Activated gamma-delta T cell treated with anti-CD3 and anti-CD28 coated beads, Interleukin-2, amount 50 U/mL, for 16 hours (primary cell): ENCODE results near the gene FOXD4L1.
"Not testable (repeated sequence)": the region's sequence is repeated elsewhere in the genome, so short reads cannot be mapped to it uniquely, and the experiment has no call there.

Experiments used
- DNase-seq: peaks from one replicate; pipeline ENCODE4 v3.0.0-alpha.2; 2020; ENCODE audit warnings: low read depth

Gene FOXD4L1

GRCh38 chr2:113524986-113525385, 26.5 kb downstream of the FOXD4L1 start:
- not testable (repeated sequence) for DNase-seq

- DNase-seq, result not testable (repeated sequence)
Observed at GRCh38 chr2:113527350-113528045, 29.0 kb downstream of the FOXD4L1 start.

- not testable (repeated sequence) for DNase-seq
Observed at GRCh38 chr2:113528126-113528525, 29.7 kb downstream of the FOXD4L1 start.

GRCh38 chr2:113528904-113529303, 30.4 kb downstream of the FOXD4L1 start:
- not testable (repeated sequence) for DNase-seq

- not testable (repeated sequence) for DNase-seq
Observed at GRCh38 chr2:113532991-113533390, 34.5 kb downstream of the FOXD4L1 start.

- not testable (repeated sequence) for DNase-seq
Observed at GRCh38 chr2:113536573-113536972, 38.1 kb downstream of the FOXD4L1 start.

- not testable (repeated sequence) for DNase-seq
Observed at GRCh38 chr2:113540834-113541203, 42.4 kb downstream of the FOXD4L1 start.

GRCh38 chr2:113541204-113541975, 42.9 kb downstream of the FOXD4L1 start:
- not testable (repeated sequence) for DNase-seq

GRCh38 chr2:113541976-113542485, 43.6 kb downstream of the FOXD4L1 start:
- not testable (repeated sequence) for DNase-seq

GRCh38 chr2:113542529-113542928, 44.1 kb downstream of the FOXD4L1 start:
- not testable (repeated sequence) for DNase-seq
